Islet of Langerhans (tissue), 1 donor: ENCODE data around the gene FAHD2A.
"Not testable (repeated sequence)": the region's sequence is repeated elsewhere in the genome, so short reads cannot be mapped to it uniquely, and the experiment has no call there.

Source experiments
- FAIRE-seq: peaks from one replicate; lab custom pipeline; 2011; peaks lifted over from hg19 to GRCh38; lab: Jason Lieb, UNC

FAHD2A gene

GRCh38 chr2:95402370-95403203 is at the start of gene FAHD2A:
FAHD2A (plus strand) TSS chr2:95402708; CDS start chr2:95405559, 2,851 bp downstream.
- FAIRE-seq, result no peak

GRCh38 chr2:95353055-95353575 is 49.4 kb upstream of the FAHD2A start:
- no peak for FAIRE-seq

DNA sequence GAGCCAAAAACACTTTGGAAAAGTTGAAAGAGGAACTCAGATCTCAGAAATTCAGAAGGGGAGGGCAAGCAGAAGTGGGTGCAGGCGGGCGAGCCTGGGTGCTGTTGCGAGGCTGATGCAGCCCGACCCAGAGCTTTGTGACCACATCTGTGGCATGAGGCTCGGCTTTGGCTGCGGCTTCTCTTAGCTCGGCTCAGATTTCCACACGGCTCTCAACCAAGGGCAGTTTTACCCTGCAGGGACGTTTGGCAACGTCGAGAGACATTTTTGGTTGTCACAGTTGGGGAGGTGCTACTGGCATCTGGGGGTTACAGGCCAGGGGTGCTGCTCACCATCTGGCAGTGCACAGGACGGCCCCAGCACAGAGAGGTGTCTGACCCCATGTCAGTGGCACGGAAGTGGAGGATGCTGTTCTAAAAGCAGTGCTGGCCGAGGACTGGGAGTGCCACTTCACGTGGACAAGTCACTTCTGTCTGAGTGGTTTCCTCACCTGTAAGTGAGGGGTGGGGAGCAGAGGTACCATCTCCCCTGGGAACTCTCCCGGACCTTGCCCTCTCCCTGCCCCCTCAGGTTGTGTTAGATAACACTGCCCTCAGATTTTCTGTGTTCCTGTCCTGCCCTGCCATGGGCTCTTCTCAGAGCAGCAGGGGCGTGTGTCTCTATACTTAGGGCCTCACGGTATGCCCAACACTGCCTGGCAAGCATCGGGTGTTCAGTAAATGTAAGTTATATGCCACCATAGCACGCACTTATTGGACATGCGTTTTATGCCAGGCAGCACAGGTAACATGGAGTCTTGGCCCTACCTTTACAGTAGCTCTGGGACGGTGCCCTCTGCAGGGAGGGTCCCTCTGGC is 48.7 kb upstream of the FAHD2A start:
- no peak for FAIRE-seq

- no peak for FAIRE-seq
Measured at GRCh38 chr2:95354469-95354901, 48.0 kb upstream of the FAHD2A start.

GRCh38 chr2:95354925-95355324 is 47.6 kb upstream of the FAHD2A start:
- FAIRE-seq, result no peak

GRCh38 chr2:95355486-95355885 is 47.0 kb upstream of the FAHD2A start:
- FAIRE-seq, result not testable (repeated sequence)

- no peak for FAIRE-seq
Measured at GRCh38 chr2:95356821-95357700, 45.4 kb upstream of the FAHD2A start.

- FAIRE-seq, result no peak
Measured at GRCh38 chr2:95357717-95358280, 44.7 kb upstream of the FAHD2A start.

GRCh38 chr2:95359031-95359430 is 43.5 kb upstream of the FAHD2A start:
- FAIRE-seq, result no peak

- no peak for FAIRE-seq
Measured at GRCh38 chr2:95359501-95359930, 43.0 kb upstream of the FAHD2A start.

DNA sequence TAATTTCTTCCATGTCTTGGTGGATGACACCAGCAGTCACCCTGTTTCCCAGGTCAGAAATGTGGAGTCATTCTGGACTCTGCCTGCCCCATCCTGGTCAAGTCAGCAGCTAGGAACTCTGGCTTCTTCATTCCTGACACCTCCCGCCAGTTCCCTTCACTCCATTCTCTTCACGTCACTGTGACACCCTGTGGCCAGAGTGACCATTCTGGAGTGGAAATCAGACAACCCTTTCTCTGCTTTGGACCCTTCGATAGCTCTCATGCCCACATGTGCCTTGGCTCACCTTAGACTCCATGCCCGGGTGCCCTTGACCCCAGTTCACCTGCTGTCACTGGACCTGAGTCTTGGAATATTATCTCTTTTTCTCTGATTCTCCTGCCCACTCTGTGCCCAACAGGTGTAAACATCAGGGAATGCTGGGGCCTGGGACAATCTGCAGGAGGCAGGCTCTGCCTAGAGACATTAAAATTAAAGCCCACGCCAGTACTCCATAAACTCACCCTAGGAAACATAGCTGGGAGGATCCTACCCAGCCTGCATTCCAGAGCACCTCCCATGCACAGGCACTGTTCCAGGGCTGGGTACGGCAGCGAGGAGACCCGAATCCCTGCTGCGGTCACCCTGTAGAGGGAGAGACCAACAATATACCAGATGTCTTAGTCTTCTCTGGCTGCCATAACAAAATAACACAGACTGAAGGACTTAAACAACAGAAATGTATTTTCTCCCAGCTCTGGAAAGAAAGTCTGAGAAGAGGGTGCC is 41.1 kb upstream of the FAHD2A start:
- no peak for FAIRE-seq

DNA sequence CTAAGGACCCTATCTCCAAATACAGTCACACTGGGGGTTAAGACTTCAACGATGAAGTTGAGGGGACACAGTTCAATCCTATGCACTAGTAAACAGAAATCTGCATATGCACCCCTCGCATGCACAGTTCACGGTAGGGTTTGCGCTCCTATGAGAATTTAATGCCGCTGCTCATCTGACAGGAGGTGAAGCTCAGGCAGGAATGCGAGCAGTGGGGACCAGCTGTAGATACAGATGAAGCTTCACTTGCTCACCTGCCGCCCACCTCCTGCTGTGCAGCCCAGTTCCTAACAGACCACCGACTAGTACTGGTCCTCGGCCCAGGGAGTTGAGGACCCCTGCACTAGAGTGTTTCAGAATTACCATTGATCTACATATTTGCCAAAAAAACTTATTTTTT is 40.0 kb upstream of the FAHD2A start:
- no peak for FAIRE-seq

DNA sequence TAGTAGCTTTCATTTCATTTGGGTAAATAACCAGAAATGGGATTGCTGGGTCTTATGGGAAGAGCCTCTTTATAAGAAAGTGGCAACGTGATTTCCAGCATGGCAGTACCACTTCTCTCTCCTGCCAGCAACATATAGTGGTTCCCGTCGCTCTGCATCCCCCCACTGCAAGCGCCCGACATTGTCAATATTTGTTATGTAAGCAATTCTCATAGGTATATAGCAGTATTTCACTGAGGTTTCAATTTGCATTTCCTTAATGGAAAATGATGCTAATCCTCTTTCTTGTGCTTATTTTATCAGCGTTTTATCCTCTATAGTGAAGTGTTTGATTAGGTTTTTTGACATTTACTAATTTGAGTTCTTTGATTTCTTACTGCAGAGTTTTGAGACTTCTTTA is 36.0 kb upstream of the FAHD2A start:
- FAIRE-seq, result no peak

- no peak for FAIRE-seq
Measured at GRCh38 chr2:95372216-95372829, 30.2 kb upstream of the FAHD2A start.

DNA sequence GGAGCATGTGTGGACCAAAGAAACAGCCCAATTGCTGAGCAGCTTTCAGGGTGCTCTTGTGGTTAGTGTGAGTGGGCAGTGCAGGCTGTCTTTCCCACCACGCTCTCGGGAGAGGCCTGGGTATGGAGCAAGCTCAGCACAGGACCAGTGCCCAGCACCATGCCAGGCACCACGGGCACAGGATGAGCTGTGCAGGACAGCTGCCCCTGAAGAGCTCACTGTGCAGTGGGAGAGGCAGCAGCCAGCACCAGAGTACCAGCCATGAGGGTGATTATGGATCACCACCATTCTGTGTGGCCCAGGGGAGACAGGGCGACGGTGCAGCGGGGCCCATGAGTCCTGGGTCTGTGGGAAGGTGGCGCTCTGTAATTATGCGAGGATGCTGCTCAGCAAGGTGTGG is 29.7 kb upstream of the FAHD2A start:
- no peak for FAIRE-seq

- FAIRE-seq, result no peak
Measured at GRCh38 chr2:95374029-95374428, 28.5 kb upstream of the FAHD2A start.

DNA sequence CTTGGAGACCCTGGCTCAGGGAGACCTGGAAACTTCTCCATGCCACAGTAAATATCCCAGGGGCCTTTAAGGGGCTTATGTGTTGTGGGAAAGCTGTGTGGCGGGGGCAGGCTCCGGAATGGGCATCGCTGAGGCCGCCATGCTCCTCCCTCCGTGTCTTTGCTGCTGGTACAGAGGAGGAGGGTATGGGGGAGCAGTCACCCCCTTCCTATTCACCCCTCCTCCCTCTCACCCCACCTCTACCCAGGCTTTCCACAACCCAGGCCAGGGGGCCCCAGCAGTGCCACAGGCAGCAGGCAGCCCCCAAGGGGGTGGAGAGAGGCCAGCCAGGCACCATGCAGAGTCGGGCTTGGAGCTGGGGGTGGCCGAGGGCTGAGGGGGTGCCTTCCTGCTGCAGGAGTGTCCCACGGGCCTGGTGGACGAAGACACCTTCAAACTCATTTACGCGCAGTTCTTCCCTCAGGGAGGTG is 28.0 kb upstream of the FAHD2A start:
- no peak for FAIRE-seq

DNA sequence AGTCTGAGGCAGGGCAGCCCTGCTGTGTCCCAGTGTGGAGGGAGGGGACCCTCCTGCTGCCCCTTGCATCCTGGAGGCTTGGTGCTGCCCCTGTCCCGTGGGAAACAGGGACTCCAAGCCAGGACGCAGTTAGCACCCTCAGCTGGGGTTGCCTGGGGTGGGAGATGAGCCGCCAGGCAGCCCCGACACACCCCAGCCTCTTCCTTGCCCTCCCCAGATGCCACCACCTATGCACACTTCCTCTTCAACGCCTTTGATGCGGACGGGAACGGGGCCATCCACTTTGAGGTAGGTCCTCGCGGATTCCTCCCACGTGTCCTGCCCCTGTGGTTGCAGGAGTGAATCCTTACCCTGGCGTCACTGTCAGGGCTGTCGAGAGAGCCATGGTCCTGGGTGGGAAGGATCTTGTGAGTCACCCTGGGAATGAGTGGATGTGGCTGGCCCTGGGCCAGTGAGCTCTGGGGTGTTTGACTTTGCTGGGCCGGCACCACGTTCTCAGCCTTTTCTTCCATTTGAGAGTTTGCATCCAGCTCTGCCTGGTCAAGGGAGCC is 27.5 kb upstream of the FAHD2A start:
- no peak for FAIRE-seq

DNA sequence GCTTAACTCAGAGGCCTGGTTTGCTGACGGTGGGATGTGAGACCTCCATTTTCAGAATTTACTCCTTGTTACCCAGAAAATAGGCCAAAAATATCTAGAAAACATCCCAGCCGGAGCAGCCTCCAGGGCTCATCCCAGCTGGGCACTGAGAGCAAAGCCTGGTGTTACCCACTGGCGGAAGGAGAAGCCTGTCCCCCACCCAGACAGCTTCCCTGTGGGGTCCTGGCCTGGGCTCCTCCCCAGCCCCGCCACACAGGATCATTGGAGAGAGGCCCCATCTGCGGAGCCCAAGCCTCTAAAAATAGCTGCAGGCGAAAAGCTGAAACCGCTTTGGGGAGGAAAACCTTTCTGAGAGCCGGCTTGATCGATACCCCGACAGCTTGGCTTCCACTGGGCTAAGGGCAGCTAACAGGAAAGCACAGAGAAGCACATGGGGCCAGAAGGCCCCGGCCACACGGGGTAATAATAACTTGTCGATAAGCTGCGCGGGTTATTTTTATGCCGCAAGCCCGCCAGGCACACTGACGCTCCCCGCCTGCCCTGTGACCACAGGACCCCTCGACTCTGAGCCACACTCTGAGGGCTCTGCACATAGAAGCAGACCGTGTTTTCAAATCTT is 26.9 kb upstream of the FAHD2A start:
- no peak for FAIRE-seq
